Thyroid gland (tissue), 4 donors: ENCODE measurements around the gene TNFSF15. TPM values are rescaled to one million over a fixed set of nuclear protein-coding genes. Genes with fewer than 3 reads are reported as not detected.

ENCODE experiments used
- DNase-seq, 2 donors: peaks; one replicate each; pipeline ENCODE4 v3.0.0-alpha.2; 2019
- H3K27ac ChIP-seq, 3 donors: fragments of 200-600 bp; sonication (generic); 1 replicate in 2 of 3; 2 replicates in 1 of 3; pipeline ENCODE4 v1.5.1; 2016 to 2019; ENCODE audit warnings: mild to moderate bottlenecking in 1 of 3, moderate library complexity in 1 of 3
- H3K27me3 ChIP-seq: fragments of 200-600 bp; sonication (generic); one replicate; pipeline ENCODE4 v1.5.1; 2019
- H3K36me3 ChIP-seq, 2 donors: fragments of 200-600 bp; sonication (generic); one replicate each; pipeline ENCODE4 v1.5.1; 2016 to 2019
- H3K4me1 ChIP-seq, 2 donors: fragments of 200-600 bp; sonication (generic); one replicate each; pipeline ENCODE4 v1.5.1; 2017 to 2019
- H3K4me3 ChIP-seq, 3 donors: fragments of 200-600 bp; sonication (generic); replicated peaks in 1 of 3; 1 replicate in 2 of 3; 2 replicates in 1 of 3; pipeline ENCODE4 v1.5.1; 2016; ENCODE audit warnings: mild to moderate bottlenecking in 1 of 3
- H3K9me3 ChIP-seq: fragments of 200-600 bp; sonication (generic); one replicate; pipeline ENCODE4 v1.5.1; 2017
- POLR2A ChIP-seq, 2 donors: fragments of 450-650 bp; IDR thresholded peaks; one replicate each; pipeline ENCODE4 v1.6.1; 2017; ENCODE audit warnings: antibody characterized with exemption in 2 of 2, mild to moderate bottlenecking in 2 of 2, moderate library complexity in 1 of 2
- WGBS, 2 donors: methylation state at CpG; one replicate each; pipeline ENCODE4 v1.1.5; 2017; 5-methylcytosine and 5-hydroxymethylcytosine counted together
- intact Hi-C: fragments of 100-400 bp; cut with DNase I; formaldehyde crosslinking; loops from one replicate; pipeline ENCODE4 v1.15.1; 2023
- total RNA-seq, 4 donors: library from RNA; depleted of rRNA; stranded (reverse); fragments of >200 nt; gene quantifications; one replicate each; pipeline ENCODE4 v1.2.3, GENCODE V29; 2016
- TF ChIP-seq, protein P1 (sequence below), 6 experiments: fragments of 200-600 bp in 3 of 6; fragments of 450-650 bp in 3 of 6; sonication (generic) in 3 of 6; IDR thresholded peaks; one replicate each; pipeline ENCODE4 v1.5.1; 2016 to 2019; ENCODE audit warnings: antibody characterized with exemption in 6 of 6, mild to moderate bottlenecking in 2 of 6, inconsistent platforms in 1 of 6, moderate library complexity in 1 of 6

Gene TNFSF15
- total RNA-seq, 4 donors from 2014 or later: 1.1 to 4.3 (median 2.6) TPM

- no peaks in the 10 kb centered on the region for H3K9me3 ChIP-seq
- WGBS, 2 donors: 51 to 58% methylated on average over 4 of the region's 4 CpGs
- H3K4me3 ChIP-seq: no peak overlapping the region
- no peaks in the 10 kb centered on the region for H3K4me1 ChIP-seq
- no peak overlapping the region for H3K27ac ChIP-seq
- TF ChIP-seq, protein P1, sequence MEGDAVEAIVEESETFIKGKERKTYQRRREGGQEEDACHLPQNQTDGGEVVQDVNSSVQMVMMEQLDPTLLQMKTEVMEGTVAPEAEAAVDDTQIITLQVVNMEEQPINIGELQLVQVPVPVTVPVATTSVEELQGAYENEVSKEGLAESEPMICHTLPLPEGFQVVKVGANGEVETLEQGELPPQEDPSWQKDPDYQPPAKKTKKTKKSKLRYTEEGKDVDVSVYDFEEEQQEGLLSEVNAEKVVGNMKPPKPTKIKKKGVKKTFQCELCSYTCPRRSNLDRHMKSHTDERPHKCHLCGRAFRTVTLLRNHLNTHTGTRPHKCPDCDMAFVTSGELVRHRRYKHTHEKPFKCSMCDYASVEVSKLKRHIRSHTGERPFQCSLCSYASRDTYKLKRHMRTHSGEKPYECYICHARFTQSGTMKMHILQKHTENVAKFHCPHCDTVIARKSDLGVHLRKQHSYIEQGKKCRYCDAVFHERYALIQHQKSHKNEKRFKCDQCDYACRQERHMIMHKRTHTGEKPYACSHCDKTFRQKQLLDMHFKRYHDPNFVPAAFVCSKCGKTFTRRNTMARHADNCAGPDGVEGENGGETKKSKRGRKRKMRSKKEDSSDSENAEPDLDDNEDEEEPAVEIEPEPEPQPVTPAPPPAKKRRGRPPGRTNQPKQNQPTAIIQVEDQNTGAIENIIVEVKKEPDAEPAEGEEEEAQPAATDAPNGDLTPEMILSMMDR (IDR thresholded peaks at IDR 0.05): no peak
- TF ChIP-seq POLR2A (IDR thresholded peaks at IDR 0.05): no peak
- intact Hi-C loops: no loop called here
- H3K36me3 ChIP-seq: no peaks in the 10 kb centered on the region
- H3K27me3 ChIP-seq: no peaks in the 10 kb centered on the region
- no peak for DNase-seq
Measured at GRCh38 chr9:114852050-114852594, 46.3 kb upstream of the TNFSF15 start.

GRCh38 chr9:114851306-114851705, 45.5 kb upstream of the TNFSF15 start:
- no peaks in the 10 kb centered on the region for H3K36me3 ChIP-seq
- 79 to 80% methylated on average over 3 of the region's 3 CpGs for WGBS, 2 donors
- H3K4me3 ChIP-seq: no peak overlapping the region
- TF ChIP-seq POLR2A (IDR thresholded peaks at IDR 0.05): no peak
- TF ChIP-seq, protein P1 (IDR thresholded peaks at IDR 0.05): no peak
- intact Hi-C loops: no loop called here
- H3K27ac ChIP-seq: peak overlapping the region in 1 of 3 donors; percentile 4
- H3K4me1 ChIP-seq: no peaks in the 10 kb centered on the region
- H3K9me3 ChIP-seq: no peaks in the 10 kb centered on the region
- no peak for DNase-seq
- H3K27me3 ChIP-seq: no peaks in the 10 kb centered on the region

- Histone ChIP-seq H3K27me3 (no peaks in the 10 kb centered on the region), H3K4me1 (no peaks in the 10 kb centered on the region), H3K27ac (peak overlapping the region in 1 of 3 donors; percentile 4), H3K4me3 (no peak overlapping the region), H3K9me3 (no peaks in the 10 kb centered on the region), H3K36me3 (no peaks in the 10 kb centered on the region)
- DNase-seq: no peak
- intact Hi-C loops: no loop called here
- TF ChIP-seq, protein P1 (IDR thresholded peaks at IDR 0.05): no peak
- TF ChIP-seq POLR2A (IDR thresholded peaks at IDR 0.05): no peak
- 78 to 82% methylated on average over 2 of the region's 2 CpGs for WGBS, 2 donors
Measured at GRCh38 chr9:114850871-114851270, 45.0 kb upstream of the TNFSF15 start.

GRCh38 chr9:114849450-114849849, 43.6 kb upstream of the TNFSF15 start:
- intact Hi-C loops: no loop called here
- TF ChIP-seq POLR2A (IDR thresholded peaks at IDR 0.05): no peak
- TF ChIP-seq, protein P1 (IDR thresholded peaks at IDR 0.05): no peak
- WGBS, 2 donors: 61 to 84% methylated on average over 2 of the region's 2 CpGs

DNA sequence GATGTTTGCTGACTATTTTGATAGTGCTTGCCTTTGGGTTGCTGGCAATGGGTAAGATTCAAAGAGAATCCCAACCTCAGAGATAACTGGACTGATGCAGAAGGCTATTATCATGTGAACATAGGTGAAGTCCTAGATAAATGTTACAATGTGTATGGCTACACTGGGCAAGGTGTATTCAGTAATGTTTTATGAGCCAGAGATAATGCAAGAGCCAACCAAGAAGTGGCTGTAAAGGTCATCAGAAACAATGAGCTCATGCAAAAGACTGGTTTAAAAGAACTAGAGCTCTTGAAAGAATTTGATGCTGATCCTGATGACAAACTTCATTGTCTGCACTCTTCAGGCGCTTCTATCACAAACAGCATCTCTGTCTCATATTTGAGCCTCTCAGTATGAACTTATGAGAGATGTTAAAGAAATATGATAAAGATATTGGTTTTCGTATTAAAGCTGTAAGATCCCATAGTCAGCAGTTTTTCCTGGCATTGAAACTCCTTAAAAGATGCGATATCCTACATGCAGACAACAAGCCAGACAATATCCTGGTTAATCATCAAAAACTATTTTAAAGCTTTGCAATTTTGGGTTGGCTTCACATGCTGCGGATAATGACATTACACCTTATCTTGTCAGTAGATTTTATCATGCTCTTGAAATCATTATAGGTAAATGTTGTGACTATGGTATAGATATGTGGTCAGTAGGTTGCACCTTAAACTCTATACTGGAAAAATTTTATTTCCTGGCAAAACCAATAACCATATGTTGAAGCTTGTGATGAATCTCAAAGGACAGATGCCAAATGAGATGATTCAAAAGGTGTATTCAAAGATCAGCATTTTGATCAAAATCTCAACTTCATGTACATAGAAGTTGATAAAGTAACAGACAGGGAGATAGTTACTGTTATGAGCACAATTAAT, 41.9 kb upstream of the TNFSF15 start:
- Histone ChIP-seq H3K9me3 (no peaks in the 10 kb centered on the region), H3K4me3 (no peak overlapping the region), H3K27ac (no peak overlapping the region), H3K27me3 (no peaks in the 10 kb centered on the region), H3K36me3 (no peaks in the 10 kb centered on the region), H3K4me1 (no peaks in the 10 kb centered on the region)
- DNase-seq: no peak
- intact Hi-C loops: no loop called here
- TF ChIP-seq, protein P1 (IDR thresholded peaks at IDR 0.05): no peak
- no peak for TF ChIP-seq POLR2A (IDR thresholded peaks at IDR 0.05)
- 98% methylated on average over 4 of the region's 4 CpGs for WGBS, 2 donors

More at GRCh38 chr9:114849450-114849849, 43.6 kb upstream of the TNFSF15 start:
- Histone ChIP-seq H3K4me1 (no peaks in the 10 kb centered on the region), H3K36me3 (no peaks in the 10 kb centered on the region), H3K4me3 (no peak overlapping the region), H3K9me3 (no peaks in the 10 kb centered on the region), H3K27ac (no peak overlapping the region), H3K27me3 (no peaks in the 10 kb centered on the region)
- no peak for DNase-seq
